GM12891 (cell line): ENCODE results near the gene FOXK1.

Experiments
- PAX5 ChIP-seq: IDR thresholded peaks from 2 replicates; pipeline ENCODE4 v1.6.1; 2011; ENCODE audit warnings: low read length, moderate library complexity, mild to moderate bottlenecking; ENCODE audit not compliant: insufficient read depth, severe bottlenecking
- POLR2A ChIP-seq: IDR thresholded peaks from 2 replicates; pipeline ENCODE4 v1.6.1; 2011; ENCODE audit warnings: low read depth, low read length, control low read depth
- POLR2AphosphoS5 ChIP-seq: IDR thresholded peaks from 2 replicates; pipeline ENCODE4 v1.6.1; 2011; ENCODE audit warnings: low read depth, low read length, control low read depth
- POU2F2 ChIP-seq: IDR thresholded peaks from 2 replicates; pipeline ENCODE4 v1.6.1; 2011; ENCODE audit warnings: low read depth, mild to moderate bottlenecking, control low read depth, low read length, moderate library complexity
- SPI1 ChIP-seq: IDR thresholded peaks from 2 replicates; pipeline ENCODE4 v1.6.1; 2011; ENCODE audit warnings: low read depth, low read length, control low read depth
- TAF1 ChIP-seq: IDR thresholded peaks from 2 replicates; pipeline ENCODE4 v1.6.1; 2011; ENCODE audit warnings: low read depth, low read length, control low read depth

DNA sequence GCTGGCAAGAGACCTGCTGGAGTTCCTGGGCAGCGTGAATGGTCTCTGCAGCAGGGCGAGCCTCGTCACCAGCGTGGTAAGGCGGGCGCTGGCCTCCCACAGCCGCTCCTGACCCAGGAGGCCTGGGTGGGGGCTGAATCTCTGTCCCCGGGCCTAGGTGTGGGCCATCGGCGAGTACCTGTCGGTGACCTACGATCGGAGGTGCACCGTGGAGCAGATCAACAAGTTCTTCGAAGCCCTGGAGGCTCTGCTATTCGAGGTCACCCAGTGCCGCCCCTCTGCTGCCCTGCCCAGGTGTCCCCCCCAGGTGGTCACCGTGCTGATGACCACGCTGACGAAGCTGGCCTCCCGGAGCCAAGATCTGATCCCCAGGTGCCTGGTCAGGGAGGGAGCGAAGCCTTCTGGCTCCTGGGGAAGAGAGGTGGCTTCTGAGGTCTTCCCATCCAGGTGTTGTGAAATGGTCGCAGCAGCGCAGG lies 108.5 kb downstream of the FOXK1 start:
- TF ChIP-seq POLR2A (no peak), TAF1 (no peak), POLR2AphosphoS5 (no peak), POU2F2 (no peak), SPI1 (no peak), PAX5 (no peak)
